Placental pericyte (primary cell): ENCODE data around the gene OR10Z1. TPM values are rescaled to one million over a fixed set of nuclear protein-coding genes. Genes with fewer than 3 reads are reported as not detected.

ENCODE experiments used
- total RNA-seq: library from RNA; depleted of rRNA; stranded (reverse); fragments of >200 nt; gene quantifications from 2 replicates; pipeline ENCODE4 v1.2.3, GENCODE V29; 2012

The OR10Z1 gene
- not detected in 2 replicates for total RNA-seq

GRCh38 chr1:158604968-158605367 is at the start of gene OR10Z1:
Gene OR10Z1 (plus strand): TSS chr1:158605268. CDS start chr1:158606439, 1,171 bp downstream.

GRCh38 chr1:158570480-158570879 is 34.6 kb upstream of the OR10Z1 start, which contains the start of gene OR6P1:
Gene OR6P1 (minus strand): TSS chr1:158570580. CDS start chr1:158563604, 6,976 bp downstream.

GRCh38 chr1:158579733-158580132 is 25.3 kb upstream of the OR10Z1 start, which contains the start of gene OR10X1:
Gene OR10X1 (minus strand): TSS chr1:158579899. CDS start chr1:158579899, 0 bp downstream.

Other genes starting within 250 kb of the OR10Z1 start
- not detected in 2 replicates for gene OR10T2, start 205.8 kb upstream of the OR10Z1 start, total RNA-seq
- not detected in 2 replicates for gene OR10K2, start 179.0 kb upstream of the OR10Z1 start, total RNA-seq
- gene OR10K1, start 143.4 kb upstream of the OR10Z1 start, total RNA-seq = not detected in 2 replicates
- not detected in 2 replicates for gene OR10R2, start 133.0 kb upstream of the OR10Z1 start, total RNA-seq
- gene OR6Y1, start 50.9 kb upstream of the OR10Z1 start, total RNA-seq = not detected in 2 replicates
- gene OR6P1, start 34.7 kb upstream of the OR10Z1 start, total RNA-seq = not detected in 2 replicates
- gene OR10X1, start 25.4 kb upstream of the OR10Z1 start, total RNA-seq = not detected in 2 replicates
- not detected in 2 replicates for gene SPTA1, start 81.4 kb downstream of the OR10Z1 start, total RNA-seq
- gene OR6K2, start 95.4 kb downstream of the OR10Z1 start, total RNA-seq = not detected in 2 replicates
- gene OR6K3, start 115.5 kb downstream of the OR10Z1 start, total RNA-seq = not detected in 2 replicates
- gene OR6K6, start 149.5 kb downstream of the OR10Z1 start, total RNA-seq = not detected in 2 replicates
- gene OR6N1, start 166.9 kb downstream of the OR10Z1 start, total RNA-seq = not detected in 2 replicates
- not detected in 2 replicates for gene OR6N2, start 175.9 kb downstream of the OR10Z1 start, total RNA-seq
- gene MNDA, start 226.1 kb downstream of the OR10Z1 start, total RNA-seq = not detected in 2 replicates